Measurements from ENCODE around the gene TNFAIP8. TPM values are rescaled to one million over a fixed set of nuclear protein-coding genes. Genes with fewer than 3 reads are reported as not detected.

The TNFAIP8 gene
- total and polyA plus RNA-seq, 9 of the 15 experiments (the other 6 are each of a cell fraction or from before 2014, with no cell fraction given): 29.9 to 52.2 (median 44.8) TPM

DNA sequence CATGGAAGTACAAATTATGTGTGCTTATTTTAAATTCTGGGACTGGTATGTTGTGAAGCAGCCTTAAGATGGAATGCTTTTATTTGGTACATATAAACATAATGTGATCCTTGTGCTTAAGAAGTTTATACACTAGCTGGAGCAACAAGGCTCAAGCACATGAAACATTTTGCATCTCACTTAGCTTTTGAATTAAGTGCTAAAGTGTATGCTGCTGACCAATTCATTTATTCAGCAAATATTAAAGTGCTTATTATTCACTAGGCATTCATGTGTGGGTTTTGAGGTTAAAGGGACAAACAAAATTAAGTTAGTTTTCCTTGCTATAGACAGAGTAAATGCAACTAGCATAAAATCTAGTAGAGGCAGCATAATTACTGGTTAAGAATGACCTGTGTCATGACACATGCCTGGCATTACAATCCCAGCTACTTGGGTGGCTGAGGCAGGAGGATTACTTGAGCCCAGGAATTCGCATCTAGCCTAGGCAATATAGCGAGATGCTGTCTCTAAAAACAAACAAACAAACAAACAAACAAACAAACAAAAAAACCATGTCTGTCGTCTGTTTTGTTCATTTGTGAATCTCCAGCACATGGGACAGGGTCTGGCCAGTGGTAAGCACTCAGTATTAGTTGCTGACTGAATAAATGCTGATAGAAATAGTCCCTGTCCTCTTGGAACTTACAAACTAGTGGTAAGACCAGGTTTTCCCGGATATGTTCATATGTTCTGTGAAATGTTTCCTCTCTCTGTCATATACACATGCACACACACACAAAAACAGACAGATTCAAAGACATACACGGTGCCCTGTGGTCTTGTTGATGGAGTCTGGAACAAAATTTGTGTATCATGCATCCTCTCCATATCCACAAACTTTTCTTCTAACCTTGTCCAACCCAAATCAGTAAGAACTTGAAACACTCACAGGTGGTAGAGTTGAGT is 41.9 kb upstream of the TNFAIP8 start:
- TF ChIP-seq KDM4B (IDR thresholded peaks at IDR 0.05; ENCODE audit: borderline replicate concordance in 2 of 2, low read depth in 1 of 2): no peak
- 0 out of 2 replicates have a peak, but pooled peaks have one; percentile 26 for TF ChIP-seq ZBTB12 (CRISPR knock-in tag; IDR thresholded peaks at IDR 0.05)
- no peak for TF ChIP-seq POLR2G (IDR thresholded peaks at IDR 0.05; ENCODE audit: low read depth, low read length)
- TF ChIP-seq CXXC5 (CRISPR knock-in tag; IDR thresholded peaks at IDR 0.05): 0 out of 2 replicates have a peak, but pooled peaks have one; percentile 8
- no peak for TF ChIP-seq XRCC5 (IDR thresholded peaks at IDR 0.05; ENCODE audit: low read depth, low read length)
- TF ChIP-seq MAFG (tag; conservative IDR thresholded peaks at IDR 0.05): no peak
- TF ChIP-seq, protein P1, sequence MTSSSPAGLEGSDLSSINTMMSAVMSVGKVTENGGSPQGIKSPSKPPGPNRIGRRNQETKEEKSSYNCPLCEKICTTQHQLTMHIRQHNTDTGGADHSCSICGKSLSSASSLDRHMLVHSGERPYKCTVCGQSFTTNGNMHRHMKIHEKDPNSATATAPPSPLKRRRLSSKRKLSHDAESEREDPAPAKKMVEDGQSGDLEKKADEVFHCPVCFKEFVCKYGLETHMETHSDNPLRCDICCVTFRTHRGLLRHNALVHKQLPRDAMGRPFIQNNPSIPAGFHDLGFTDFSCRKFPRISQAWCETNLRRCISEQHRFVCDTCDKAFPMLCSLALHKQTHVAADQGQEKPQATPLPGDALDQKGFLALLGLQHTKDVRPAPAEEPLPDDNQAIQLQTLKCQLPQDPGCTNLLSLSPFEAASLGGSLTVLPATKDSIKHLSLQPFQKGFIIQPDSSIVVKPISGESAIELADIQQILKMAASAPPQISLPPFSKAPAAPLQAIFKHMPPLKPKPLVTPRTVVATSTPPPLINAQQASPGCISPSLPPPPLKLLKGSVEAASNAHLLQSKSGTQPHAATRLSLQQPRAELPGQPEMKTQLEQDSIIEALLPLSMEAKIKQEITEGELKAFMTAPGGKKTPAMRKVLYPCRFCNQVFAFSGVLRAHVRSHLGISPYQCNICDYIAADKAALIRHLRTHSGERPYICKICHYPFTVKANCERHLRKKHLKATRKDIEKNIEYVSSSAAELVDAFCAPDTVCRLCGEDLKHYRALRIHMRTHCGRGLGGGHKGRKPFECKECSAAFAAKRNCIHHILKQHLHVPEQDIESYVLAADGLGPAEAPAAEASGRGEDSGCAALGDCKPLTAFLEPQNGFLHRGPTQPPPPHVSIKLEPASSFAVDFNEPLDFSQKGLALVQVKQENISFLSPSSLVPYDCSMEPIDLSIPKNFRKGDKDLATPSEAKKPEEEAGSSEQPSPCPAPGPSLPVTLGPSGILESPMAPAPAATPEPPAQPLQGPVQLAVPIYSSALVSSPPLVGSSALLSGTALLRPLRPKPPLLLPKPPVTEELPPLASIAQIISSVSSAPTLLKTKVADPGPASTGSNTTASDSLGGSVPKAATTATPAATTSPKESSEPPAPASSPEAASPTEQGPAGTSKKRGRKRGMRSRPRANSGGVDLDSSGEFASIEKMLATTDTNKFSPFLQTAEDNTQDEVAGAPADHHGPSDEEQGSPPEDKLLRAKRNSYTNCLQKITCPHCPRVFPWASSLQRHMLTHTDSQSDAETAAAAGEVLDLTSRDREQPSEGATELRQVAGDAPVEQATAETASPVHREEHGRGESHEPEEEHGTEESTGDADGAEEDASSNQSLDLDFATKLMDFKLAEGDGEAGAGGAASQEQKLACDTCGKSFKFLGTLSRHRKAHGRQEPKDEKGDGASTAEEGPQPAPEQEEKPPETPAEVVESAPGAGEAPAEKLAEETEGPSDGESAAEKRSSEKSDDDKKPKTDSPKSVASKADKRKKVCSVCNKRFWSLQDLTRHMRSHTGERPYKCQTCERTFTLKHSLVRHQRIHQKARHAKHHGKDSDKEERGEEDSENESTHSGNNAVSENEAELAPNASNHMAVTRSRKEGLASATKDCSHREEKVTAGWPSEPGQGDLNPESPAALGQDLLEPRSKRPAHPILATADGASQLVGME (CRISPR knock-in tag; IDR thresholded peaks at IDR 0.05): no peak
- Histone ChIP-seq H3K79me2 (ENCODE audit: control insufficient read depth, insufficient read depth, low read length) (peaks cover 71% of the 10 kb centered on the region), H3K4me3 (no peak overlapping the region), H3K9me3 (replicated peaks; ENCODE audit: control insufficient read depth, insufficient read depth, low read depth, low read length) (no peaks in the 10 kb centered on the region), H4K20me1 (replicated peaks; ENCODE audit: control insufficient read depth, insufficient read depth, low read length) (no peaks in the 10 kb centered on the region), H3K27me3 (ENCODE audit: control insufficient read depth in 2 of 2, insufficient read depth in 2 of 2, low read length in 2 of 2) (no peaks in the 10 kb centered on the region), H3K9me1 (ENCODE audit: control insufficient read depth, insufficient read depth, low read length) (no peaks in the 10 kb centered on the region), H2AFZ (ENCODE audit: low read depth, low read length) (no peak overlapping the region), H3K4me2 (ENCODE audit: insufficient read depth, low read length) (no peak overlapping the region), H3K27ac (ENCODE audit: extremely low read depth, low read depth, low read length) (peak overlapping the region; percentile 23; the same call in 1 of the 3 replicates), H3K9ac (ENCODE audit: insufficient read depth in 1 of 2, low read depth in 2 of 2, low read length in 2 of 2) (no peak overlapping the region), H3K4me1 (replicated peaks in 1 of 2; ENCODE audit: control insufficient read depth in 2 of 2, insufficient read depth in 2 of 2, low read length in 2 of 2) (peaks cover 11 to 47% of the 10 kb centered on the region in 2 experiments), H3K36me3 (ENCODE audit: control insufficient read depth, insufficient read depth, low read length) (peaks cover 4% of the 10 kb centered on the region; the same call in 2 of the 3 replicates)
- BruUV-seq (replicated peaks): no TSS peak
- 53% methylated on average over 5 of the region's 5 CpGs for WGBS (ENCODE audit: insufficient coverage, low coverage, missing lambda C conversion rate)
- DNase-seq (ENCODE audit: extremely low read depth in 1 of 4, low spot score in 3 of 4): no peak
- no peak for FAIRE-seq
- ChIA-PET CTCF (ENCODE audit: low intra/inter-chr PET ratio) (no interaction called here), POLR2A (interaction anchor here (0.6 to 2.9 kb wide), 5 partner anchors 8 to 46 kb away, joined by 3 to 22 read pairs (median 3); no protein-coding TSS in a partner anchor)
- in situ Hi-C loops (cut with MboI) (no loop called here), intact Hi-C loops (cut with micrococcal nuclease) (loop anchor here (10.0 kb wide), 1 partner anchor 289 kb away; no protein-coding TSS in a partner anchor)
- ATAC-seq: no peak
